GM19238 (cell line): ENCODE results near the gene MRPL14.

Source experiments
- DNase-seq: peaks from one replicate; pipeline ENCODE4 v3.0.0; 2011; ENCODE audit warnings: low spot score; ENCODE audit not compliant: insufficient read length

Gene MRPL14

DNA sequence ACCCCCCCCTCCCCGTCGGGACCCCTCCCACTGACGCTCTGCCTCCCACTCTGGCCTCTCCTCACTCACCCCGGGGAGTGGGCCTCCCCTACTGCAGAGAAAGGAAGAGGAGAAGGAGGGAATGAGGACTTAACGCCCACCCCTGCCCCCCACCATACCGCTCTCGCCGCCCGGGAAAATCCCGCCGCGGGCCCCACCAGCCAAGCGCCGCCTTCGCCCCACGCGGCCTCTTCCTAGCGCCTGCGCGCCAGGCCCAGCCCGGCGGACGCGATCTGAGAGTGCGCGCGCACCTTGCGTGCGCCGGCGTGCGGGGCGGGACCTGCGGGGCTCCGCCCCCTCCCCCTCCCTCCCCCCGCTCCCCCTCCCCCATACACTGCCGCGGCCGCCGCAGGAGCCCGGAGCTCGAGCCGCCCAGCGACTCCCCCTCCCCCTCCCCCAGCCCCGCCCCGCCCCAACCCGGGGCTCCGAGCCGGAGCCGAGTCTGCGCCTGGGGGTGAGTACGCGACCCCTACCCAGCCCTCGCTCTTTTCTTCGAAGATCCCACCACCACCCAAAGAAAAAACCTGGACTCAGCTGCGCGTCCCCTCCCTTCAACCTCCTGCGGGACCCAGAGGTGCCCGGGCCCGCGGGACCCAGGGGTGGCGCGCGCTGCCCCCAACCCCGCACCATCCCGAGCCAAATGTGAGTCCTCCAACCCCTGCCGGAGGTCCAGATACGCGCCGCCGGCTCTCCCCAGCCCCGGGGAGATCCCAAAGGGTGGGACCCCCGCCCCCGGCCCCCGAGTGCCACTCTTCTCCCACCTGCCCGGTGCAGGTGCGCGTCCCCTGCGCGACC, at the start of gene MRPL14, which contains the start of gene TMEM63B:
TSS of gene MRPL14 (minus strand) at position 267 of the 834 bp plus-strand sequence. CDS start 10,841 bp downstream, outside the sequence.
TSS of gene TMEM63B (plus strand) at position 369 of the 834 bp plus-strand sequence. CDS start 7,031 bp downstream, outside the sequence.
- peak; percentile 99 for DNase-seq

DNA sequence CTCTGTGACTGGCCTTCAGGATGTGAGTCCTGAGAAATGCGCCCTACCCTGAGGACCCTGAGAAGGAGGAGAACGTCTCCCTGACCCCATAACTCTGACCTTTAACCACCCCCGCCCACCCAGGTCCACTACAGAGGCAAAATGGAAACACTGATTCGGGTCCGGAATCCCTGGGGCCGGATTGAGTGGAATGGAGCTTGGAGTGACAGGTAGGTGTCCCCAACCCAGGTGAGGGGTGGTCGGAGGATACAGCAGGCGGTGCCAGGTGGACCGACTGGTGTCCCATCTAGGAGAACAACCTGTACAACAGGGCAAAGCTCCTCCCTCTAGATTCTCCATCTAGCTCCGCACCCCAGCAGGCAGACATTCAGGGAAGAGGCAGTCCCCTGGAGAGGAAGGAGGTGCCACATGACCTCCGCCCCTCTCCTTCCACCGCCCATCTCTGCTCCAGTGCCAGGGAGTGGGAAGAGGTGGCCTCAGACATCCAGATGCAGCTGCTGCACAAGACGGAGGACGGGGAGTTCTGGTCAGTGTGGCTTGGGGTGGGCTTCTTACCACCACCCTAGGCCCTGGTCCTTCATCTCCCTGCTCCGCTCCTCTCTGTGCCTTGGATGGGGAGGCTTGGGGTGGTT, 49.0 kb upstream of the MRPL14 start:
- no peak for DNase-seq

DNA sequence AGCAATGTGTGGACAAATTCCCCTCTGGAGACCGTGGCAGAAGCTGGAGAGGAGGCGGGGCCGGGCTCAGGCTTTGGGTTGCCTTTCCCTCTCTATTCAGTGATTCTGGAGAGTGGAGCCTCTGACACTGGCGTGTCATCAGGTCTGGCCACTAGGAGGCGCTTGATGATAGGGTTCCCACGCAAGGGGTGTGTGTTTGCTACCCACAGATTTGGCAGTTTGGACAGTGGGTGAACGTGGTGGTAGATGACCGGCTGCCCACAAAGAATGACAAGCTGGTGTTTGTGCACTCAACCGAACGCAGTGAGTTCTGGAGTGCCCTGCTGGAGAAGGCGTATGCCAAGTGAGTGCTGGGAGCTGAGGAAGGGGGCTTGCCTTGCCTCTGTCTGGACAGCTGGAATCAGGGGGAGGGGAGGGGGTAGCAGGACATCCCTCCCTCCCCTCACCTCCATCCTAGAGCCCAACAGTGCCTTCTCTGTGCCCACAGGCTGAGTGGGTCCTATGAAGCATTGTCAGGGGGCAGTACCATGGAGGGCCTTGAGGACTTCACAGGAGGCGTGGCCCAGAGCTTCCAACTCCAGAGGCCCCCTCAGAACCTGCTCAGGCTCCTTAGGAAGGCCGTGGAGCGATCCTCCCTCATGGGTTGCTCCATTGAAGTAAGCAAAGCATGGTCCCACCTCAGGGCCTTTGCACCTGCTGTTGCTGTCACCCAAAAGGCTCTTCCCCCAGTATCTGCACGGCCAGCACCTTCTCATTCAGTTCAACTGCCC, 45.7 kb upstream of the MRPL14 start:
- peak; percentile 85 for DNase-seq

DNA sequence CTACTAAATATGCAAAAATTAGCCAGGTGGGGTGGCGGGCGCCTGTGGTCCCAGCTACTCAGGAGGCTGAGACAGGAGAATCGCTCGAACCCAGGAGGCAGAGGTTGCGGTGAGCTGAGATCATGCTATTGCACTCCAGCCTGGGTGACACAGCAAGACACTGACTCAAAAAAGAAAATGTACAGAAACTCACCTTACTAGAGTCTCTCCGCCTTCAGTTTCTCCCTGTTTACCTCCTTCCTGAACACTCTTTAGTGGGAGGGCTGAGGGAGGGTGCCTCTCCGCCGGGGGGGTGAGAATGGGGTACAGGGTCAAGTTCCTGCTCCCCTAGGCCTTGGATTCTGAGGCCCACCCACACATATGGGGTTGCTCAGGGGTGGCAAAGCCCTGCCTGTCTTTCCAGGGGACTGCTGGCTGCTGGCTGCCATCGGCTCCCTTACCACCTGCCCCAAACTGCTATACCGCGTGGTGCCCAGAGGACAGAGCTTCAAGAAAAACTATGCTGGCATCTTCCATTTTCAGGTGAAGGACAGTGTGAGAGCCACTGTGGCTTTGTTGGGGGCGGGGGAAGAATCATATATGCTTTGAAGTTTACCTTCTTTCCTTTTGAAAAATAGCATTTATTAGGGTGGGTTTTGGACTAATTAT, 44.8 kb upstream of the MRPL14 start:
- no peak for DNase-seq

DNA sequence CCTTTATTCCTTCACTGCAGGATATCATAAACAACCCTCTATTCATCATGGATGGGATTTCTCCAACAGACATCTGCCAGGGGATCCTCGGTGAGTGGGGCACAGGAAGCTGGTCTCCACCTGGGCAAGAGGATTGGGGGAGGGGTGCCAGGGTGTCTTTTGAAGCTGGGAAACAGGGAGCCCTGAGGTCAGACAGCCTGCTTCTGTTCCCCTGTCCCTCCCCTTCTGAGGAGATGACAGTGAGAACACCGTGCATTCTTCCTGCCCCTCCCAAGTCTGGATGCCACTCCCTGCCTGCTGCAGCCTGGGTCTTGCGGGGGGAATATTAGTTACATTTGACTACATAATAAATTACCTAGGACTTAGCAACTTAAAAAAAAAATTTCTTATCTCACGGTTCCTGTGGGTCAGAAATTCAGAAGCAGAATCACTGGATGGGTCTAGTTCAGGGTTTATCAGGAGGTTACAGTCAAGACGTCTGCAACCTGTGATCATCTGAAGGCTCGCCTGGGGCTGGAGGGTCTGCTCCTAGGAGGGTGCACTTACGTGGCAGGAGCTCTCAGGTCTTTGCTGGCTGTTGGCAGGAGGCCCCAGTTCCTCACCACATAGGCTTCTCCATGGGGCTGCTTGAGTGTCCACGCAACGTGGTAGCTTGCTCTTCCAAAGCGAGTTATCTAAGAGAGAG, 42.8 kb upstream of the MRPL14 start:
- DNase-seq = no peak

DNA sequence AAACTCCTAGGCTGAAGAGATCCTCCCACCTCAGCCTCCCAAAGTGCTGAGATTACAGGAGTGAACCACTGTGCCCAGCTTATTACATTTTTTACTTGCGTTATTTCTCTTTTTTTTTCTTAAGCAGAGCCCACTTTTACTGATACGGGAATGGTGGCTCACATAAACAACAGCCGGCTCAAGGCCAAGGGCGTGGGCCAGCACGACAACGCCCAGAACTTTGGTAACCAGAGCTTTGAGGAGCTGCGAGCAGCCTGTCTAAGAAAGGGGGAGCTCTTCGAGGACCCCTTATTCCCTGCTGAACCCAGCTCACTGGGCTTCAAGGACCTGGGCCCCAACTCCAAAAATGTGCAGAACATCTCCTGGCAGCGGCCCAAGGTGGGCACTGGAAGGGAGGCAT, 41.9 kb upstream of the MRPL14 start:
- DNase-seq = no peak

DNA sequence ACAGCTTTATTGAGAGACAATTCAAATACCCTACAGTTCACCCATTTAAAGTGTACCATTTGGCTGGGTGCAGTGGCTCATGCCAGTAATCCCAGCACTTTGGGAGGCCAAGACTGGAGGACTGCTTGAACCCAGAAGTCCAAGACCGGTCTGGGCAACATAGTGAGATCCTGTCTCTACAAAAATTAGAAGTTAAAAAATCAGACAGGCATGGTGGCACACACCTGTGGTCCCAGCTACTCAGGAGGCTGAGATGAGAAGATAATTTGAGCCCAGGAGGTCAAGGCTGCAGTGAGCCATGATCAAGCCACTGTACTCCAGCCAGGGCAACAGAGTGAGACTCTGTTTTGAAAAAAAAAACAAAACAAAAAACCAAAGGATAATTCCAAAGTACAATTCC, 40.3 kb upstream of the MRPL14 start:
- DNase-seq = no peak

DNA sequence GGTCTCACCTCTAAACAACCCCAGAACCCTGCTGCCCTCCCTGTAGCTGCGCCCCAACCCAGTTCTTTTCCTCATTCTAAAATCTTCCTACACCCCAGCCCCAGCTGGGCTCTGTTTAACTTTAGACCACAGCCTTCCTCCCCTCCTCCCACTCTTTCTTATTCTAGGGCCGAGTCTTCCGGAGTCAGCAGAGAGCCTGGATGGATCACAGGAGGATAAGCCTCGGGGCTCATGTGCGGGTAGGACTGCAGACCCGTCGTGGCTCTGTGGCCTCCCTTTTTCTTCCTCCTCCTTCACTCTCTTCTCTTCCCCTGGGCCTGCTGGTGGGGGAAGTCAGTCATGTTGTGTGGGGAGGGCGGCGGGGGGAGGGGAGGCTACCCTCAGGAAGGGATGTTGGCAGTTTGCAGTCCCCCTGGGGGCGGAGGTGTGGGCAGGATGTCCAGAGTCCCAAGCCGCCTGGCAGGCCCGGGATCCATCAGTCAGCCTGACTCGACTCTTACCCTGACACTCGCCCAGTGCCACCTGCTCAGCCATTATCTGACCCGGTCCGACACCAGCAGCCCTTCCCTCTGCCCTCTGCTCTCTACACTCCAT, 39.4 kb upstream of the MRPL14 start:
- no peak for DNase-seq

DNA sequence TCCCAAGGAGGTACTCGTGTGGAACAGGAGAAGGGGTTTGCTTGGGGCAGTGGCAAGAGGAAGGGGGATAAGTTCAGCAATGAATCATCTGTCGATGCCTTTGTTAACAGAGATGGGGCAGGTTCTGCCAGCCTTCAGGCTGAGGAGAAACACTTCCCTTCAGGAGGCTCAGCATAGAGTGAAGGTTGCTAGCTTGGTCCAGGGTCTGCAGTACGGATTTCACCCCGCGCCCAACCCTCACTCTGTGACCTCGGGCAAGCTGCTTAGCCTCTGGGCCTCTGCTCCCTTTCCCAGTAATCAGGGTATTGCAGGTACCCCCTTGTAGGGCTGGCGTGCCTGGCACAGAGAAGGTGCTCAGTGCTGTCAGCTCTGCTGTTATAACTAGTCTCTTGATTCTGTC, 38.9 kb upstream of the MRPL14 start:
- no peak for DNase-seq

DNA sequence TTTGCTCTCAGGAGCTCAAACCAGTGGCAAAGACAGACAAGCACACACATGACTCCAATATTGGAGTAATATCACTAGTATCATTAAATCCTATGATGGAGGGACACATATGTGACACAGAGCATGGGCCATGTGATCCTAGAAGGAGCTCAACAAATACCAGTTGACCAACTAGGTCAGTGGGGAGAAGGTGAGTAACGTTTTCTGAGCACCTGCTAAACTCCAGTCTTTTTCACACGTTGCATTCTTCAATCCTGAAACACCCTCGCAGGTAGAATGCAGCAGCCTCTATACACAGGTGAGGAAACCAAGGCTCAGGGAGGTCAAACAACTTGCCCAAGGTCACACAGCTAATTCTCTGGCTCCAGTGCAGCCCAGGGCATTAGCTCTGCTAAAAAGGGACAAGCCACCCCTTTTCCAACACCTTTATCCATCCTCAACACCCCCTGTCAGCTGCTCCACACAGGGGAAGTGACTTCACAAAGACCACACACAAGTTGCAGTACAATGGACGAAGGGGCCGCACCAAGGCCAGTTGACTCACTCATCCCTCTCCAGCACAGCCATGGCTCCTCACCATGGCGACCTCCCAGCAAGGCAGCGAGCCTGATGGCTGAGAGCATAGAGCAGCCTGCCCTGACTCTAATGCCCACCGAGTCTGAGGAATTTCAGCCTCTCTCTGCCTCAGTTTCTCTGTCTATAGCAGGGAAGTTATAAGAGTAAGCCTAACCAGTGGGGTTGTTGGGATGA, 35.8 kb upstream of the MRPL14 start:
- no peak for DNase-seq

DNA sequence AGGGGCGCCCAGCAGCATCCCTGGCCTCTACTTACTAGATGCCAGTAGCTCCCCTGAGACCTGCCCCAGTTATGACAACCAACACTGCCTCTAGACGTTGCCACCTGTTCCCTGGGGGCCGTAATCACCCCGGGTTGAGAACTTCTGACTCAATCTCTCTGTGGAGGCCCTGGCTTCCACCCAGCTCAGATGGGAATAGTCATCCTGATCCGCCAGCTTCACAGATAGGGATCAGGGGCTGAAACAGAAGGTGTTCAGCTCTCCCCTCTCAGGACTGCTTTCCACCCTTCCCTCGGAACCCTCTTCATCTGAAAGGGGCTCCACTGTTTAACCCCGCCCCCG, 34.7 kb upstream of the MRPL14 start:
- DNase-seq = no peak

DNA sequence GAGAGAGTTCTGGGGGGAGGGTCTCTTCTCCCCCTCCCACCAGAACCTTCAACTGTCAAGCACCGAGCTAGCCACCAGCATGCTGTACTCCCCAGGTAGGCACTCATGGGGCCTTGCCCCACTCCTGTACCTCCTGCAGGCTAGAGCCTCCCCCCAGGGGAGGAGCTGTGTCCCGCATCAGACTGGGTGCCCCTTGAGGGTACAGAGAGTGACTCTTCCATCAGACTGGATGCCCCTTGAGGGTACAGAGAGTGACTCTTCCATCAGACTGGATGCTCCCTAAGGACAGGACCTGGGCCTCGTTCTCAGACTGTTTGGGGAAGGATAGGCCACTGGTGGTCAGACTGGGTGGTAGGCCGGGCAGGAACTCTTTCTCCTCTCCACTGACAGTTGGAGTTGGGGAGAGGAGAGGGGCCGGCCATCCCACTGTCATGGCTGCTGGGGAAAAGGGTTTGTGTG, 31.5 kb upstream of the MRPL14 start, which contains the start of gene CAPN11:
TSS of gene CAPN11 (plus strand) at position 51 of the 459 bp plus-strand sequence. CDS start at position 80, 29 bp downstream.
- no peak for DNase-seq

DNA sequence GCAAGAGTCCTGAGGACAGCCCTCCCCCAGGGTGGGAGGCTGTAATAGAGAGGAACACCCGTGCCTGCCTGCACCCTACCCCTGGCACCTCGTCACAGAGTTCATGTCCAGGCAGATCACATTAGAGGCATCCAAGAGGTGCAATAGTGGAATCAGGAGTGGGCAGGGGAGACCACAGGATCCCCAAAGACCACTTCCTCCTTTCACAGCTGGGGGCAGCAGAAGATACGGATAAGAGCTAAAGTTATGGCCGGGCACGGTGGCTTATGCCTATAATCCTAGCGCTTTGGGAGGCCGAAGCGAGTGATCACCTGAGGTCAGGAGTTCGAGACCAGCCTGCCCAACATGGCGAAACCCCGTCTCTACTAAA, 29.9 kb upstream of the MRPL14 start:
- no peak for DNase-seq

DNA sequence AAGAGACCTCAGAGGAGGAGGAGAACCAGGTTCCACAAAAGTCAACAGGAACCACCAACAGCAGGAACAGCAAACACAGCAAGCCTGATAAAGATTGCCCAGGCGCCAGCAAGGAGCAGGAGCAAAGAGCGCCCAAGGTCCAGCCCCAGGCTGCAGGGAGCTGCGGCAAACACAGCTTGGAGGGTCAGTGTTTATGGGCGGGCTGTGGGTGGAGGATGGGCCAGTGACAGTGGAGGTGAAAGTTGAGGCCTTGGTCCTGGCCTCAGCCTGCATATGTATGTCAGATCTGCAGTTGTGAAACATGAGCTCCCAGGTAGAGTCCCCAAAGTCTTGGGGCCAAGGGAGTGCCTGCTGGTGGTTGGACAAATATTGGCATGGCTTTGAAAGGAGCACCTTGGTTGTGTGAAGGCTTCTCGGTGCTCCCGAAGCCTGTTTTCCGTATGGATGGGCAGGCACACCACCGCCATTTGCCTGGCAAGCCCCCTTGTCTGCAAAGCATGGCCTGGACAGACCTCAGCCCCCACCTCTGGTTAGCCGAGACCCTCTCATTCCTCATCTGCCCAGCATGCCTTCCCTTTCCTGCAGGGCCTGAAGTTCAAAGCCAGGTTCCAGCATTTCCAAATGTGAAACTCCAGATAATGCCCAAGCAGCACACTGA, 29.4 kb upstream of the MRPL14 start:
- DNase-seq = no peak

DNA sequence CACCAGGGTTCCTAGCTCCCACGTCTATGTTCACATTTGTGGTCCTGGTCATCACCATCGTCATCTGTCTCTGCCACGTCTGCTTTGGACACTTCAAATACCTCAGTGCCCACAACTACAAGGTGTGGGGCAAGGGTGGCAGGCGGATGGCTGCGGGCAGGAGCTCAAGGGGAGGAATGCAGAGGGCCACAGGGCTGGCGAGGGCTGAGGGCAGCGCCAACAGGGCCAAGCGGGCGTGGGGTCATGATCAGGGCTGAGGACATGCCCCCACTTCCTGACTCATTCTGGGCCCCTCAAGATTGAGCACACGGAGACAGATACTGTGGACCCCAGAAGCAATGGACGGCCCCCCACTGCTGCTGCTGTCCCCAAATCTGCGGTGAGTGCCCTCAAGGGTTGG, 26.8 kb upstream of the MRPL14 start:
- no peak for DNase-seq

DNA sequence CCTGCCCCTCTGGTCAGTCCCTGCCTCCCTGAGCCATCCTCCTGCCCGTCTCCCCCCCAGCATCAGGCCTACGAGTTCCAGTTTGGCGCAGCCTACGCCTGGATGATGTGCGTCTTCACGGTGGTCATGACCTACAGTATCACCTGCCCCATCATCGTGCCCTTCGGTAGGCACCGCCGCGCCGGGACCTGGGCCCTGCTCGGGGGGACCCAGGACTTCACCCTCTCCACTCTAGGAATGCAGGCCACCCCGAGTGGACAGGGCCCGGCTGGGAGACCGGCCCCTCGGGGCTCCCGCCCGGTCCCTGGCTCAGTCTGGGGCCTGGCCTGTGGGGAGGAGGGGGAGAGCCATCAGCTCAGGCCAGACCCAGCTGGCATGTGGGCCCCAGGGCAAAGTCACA, 25.3 kb upstream of the MRPL14 start:
- no peak for DNase-seq

DNA sequence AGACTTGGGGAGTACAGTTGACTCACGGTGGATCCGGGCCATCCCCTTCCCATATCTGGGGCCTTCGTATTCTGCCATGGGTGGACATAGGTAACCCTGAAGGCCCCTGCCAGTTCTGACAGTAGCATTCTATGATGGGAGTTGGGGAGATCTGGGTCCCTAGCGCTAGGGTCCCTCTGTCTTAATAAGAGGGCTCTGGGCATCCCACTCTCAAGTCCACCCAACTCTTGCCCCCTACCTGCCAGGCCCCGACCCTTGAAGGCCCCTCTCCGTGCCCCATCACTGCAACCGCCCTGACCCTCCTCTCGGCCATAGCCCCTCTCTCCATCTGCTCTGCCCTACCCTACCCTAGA, 24.8 kb upstream of the MRPL14 start:
- no peak for DNase-seq

DNA sequence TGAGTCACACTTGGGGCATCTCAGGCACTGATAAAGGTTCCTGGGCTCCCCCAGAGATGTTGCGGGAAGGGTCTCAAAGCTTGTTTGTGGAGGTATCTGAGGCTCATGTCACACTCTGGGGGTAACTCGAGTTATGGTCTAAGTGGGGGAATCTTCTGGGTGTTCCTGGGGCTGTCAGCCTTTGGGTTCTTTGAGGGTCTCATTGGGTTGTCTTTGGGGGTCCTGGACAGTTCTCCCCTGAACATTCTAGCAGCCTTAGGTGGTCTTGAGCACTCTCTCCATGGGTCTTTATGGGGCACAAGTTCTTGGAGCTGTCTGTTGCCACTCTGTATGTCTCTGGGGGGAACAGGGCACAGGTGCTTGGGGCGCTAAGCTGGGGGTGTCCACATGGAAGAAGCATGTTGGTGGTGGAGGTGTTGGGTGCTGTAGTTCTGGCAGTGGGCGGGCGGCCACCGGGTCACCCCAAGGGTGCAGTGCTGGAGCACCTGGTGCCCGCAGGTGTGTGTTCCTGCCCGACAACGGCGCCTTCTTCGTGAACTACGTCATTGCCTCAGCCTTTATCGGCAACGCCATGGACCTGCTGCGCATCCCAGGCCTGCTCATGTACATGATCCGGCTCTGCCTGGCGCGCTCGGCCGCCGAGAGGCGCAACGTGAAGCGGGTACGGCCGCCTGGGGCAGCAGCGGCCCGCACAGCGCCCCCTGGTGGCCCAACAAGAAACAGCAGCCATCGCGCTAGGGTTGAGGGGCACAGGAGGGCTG, 24.3 kb upstream of the MRPL14 start:
- peak; percentile 73 for DNase-seq
